Activated CD4-positive, alpha-beta T cell treated with anti-CD3 and anti-CD28 coated beads for 48 hours (primary cell): ENCODE measurements around the gene KREMEN1.

Source experiments
- DNase-seq: peaks from one replicate; pipeline ENCODE4 v3.0.0-alpha.2; 2020

KREMEN1 gene

GRCh38 chr22:29154364-29155048 lies 81.7 kb downstream of the KREMEN1 start:
- DNase-seq = peak; percentile 83

- DNase-seq = no peak
These were observed 83.1 kb downstream of the KREMEN1 start for GRCh38 chr22:29155966-29156365.

DNA sequence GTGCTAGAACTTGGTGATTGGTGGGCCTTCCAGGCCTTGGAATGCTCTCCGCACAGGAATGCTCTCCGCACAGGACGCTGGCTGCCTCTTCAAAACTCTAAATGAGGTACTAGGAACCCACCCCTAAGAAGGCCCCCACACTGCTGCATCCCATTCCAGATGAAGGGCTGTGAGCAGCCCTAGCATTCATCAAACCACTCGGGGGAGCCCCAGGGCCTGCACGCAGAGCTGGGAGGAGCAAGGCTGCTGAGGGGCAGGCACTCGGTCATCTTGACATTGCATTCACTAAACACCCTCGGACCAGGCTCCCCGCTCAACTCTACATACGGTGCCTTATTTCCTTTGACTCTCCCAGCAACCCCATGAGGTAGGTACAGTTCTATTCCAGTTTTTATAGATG lies 83.7 kb downstream of the KREMEN1 start:
- DNase-seq = no peak

DNA sequence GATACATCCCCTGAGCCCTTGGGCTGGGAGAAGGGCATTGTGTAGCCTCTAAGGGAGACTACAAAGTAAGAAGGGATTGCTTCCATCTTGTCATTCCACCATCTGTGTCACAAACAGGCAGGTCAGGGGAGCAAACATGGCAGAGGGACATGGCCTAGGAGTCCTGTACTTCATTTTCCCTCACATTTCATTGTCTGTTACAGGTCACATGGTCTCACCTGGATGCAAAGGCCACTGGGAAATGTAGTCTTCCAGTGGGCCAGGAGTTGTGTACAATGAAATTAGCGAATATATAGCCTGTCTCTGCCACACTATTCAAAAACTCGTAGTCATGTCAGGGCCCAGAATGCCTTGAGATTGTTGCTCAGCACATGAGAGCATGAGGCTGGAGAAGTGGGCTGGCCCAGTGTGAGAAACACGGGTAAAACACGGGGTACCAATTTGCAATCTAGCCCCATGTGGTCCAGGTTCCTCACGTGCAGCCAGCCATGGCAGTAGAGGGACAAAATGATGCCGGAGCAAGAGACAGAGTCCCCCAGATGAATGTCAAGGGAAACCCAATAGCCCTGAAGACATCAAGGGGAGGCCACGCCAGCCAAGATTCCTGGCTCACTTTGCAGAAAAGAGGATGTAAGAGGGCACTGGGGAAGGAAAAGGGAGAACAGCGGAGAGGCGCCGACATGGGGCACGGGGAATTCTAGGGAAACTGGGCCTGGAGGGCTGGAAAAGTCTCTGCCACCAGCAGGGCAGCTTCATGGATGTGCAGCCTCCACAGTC lies 85.1 kb downstream of the KREMEN1 start:
- DNase-seq = no peak

DNA sequence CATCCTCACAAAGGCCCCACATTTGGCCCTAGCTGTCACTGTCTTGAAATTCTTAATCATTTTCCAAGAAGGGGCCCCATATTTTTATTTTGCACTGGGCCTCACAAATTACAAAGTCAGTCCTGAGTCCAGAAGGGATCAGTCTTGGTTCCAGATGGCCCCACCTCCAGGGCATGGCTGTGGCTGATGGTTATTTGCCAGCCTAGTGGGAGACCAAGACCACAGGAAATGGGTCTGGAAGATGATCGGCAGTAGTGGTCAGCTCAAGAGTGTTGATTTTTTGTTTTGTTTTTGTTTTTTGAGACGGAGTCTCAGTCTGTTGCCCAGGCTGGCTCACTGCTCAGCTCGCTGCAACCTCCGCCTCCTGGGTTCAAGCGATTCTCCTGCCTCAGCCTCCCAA lies 85.7 kb downstream of the KREMEN1 start:
- DNase-seq = no peak

DNA sequence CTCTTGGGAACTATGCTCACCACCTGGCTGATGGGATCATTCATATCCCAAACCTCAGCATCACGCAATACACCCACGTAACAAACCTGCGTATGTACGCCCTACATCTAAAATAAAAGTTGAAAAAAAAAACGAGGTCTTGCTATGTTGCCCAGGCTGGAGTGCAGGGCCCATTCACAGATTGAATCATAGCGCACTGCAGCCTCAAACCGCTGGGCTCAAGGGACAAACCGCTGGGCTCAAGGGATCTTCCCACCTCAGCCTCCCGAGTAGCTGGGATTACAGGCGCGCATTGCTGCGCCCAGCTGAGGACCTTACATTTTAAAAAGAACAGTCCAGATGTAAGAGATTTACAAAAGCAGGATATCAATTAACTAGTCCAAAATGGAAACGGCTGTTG lies 91.0 kb downstream of the KREMEN1 start:
- DNase-seq = no peak

DNA sequence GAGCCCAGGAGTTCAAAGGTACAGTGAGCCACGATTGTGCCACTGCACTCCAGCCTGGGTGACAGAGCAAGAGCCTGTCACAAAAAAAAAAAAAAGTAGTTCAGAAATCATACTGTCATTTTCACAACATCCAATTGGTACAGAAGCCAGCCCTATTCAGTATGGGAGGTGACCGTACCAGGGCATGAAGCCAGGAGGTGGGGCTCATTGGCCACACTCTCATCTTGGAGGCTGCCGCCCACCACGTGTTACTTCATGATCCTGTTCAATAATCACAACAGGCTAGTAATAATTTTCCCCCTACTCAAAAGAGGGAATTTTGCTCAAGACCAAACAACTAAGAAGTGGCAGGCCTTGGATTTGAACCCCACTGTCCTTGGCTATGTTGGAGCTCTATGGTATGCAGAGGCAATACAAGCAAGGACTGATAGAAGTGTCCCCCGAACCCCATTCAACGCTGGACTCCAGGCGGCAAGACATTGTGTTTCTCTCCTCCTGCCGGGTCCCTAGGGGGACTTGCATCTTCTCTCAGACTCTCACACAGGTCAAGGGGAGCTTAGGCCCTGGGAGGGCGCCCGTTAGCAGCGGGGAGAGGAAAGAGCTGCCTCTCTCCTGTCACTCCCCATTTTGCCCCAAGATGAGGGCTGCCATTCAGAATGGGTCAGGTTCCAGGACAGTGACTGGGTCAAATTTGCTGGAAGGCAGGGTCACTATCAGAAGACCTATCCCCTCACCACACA lies 92.7 kb downstream of the KREMEN1 start:
- DNase-seq = no peak

DNA sequence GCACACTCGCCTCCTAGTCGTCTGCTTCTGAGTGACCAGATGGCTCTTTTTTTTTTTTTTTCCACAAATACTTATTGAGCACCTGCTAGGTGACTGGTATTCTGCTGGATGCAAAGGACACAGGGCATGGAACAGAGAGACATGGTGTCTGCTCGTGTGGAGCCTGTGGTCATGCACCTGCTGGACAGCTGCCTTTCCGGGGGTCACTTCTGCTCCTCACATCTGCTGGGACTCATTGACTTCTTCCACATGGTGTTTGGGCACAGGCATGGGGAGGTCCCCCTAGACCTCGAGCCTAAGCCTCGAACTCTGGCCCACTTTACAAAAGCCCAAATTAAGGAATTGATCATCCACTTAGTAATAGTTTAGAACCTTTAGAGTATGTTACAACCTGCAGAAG lies 93.3 kb downstream of the KREMEN1 start:
- no peak for DNase-seq

- peak; percentile 75 for DNase-seq
These were observed 94.4 kb downstream of the KREMEN1 start for GRCh38 chr22:29167032-29167911.

DNA sequence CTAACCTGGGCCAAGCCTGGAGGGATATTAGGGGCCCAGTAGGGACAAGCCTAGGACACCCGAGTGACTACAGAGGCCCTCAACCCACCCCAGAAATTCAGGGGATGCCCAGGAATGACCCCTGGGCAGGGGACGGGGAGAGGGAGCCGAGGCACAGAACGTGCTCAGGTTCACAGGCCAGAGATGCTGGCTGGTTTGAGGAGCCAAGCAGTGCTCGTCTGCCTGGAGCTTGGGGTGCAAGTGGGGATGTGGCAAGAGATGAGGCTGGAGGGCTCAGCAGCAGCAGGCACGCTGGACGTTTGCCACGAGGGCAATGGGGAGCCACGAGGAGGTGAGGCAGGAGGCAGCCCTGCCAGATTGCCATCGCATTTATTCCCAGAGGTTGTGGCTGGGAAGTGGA lies 98.9 kb downstream of the KREMEN1 start:
- no peak for DNase-seq

DNA sequence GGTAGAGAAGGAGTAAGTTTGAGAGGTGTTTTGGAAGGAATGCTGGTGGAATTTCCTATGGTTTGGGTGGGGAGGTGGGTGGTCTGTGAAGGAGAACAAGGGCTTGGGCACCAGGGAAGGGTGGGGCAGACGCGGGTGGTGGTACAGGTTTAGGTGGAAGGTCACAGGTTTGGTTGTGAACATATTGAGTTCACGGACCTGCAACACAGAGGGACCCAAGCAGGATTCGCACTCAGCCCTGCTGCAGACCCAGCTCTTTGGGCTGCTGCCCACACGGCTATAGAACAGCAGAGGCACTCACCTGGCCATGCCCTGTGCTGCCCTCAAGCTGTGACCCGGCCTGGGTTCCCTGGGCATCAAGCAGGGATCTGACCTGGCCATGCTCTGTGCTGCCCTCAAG lies 99.4 kb downstream of the KREMEN1 start:
- DNase-seq = no peak

GRCh38 chr22:29175312-29175835 lies 102.5 kb downstream of the KREMEN1 start:
- no peak for DNase-seq

- no peak for DNase-seq
These were observed 111.4 kb downstream of the KREMEN1 start for GRCh38 chr22:29183971-29184848.

GRCh38 chr22:29184849-29185490 lies 112.1 kb downstream of the KREMEN1 start:
- no peak for DNase-seq

DNA sequence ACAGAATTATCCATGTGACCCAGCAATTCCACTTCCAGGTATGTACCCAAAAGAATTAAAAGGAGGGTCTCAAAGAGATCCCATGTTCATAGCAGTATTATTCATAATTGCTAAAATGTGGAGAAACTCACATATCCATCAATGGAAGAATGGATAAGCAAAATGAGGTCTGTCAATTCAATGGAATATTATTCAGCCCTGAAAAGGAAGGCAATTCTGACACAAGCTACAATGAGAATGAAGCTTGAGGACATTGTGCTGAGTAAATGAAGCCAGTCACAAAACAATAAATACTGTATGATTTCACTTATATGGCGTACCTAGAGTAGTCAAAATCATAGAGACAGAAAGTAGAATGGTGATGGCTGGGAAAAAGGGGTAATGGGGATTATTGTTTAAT lies 113.5 kb downstream of the KREMEN1 start:
- DNase-seq = no peak

DNA sequence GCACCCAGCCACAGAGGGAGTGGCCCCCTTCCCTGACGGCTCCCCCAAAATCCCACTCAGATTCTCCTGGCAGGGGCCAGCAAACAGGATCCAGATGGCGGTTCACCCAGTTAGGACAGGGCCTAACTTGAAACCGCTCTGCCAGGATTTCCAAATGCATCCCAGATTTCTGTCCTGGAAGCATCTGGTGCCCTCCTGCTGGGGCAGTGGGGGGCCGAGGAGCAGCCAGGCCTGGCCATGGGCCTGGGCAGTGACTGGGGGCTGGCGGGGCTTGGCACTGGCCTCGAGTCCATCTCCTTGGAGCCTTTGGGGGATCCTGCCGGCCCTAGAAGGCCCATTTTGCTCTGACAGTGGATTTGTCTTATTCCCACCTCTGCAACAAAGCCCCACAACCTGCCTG lies 115.0 kb downstream of the KREMEN1 start:
- no peak for DNase-seq

GRCh38 chr22:29190051-29190450 lies 117.2 kb downstream of the KREMEN1 start:
- DNase-seq = no peak

DNA sequence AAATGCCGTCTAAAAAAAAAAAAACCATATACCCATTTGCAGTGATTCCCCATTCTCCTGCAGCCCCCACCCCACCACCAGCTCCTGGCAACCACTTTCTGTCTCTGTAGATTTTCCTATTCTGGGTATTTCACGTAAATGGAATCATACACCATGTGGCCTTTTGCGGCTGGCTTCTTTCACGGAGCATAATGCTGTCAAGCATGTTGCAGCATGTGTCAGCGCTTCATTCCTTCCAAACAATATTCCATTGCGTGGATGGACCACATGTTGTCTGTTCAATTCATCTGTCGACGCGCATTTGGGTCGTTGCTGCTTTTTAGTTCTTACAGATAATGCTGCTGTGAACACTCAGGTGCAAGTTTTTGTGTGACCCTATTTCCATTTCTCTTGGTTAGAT lies 118.1 kb downstream of the KREMEN1 start:
- DNase-seq = no peak

DNA sequence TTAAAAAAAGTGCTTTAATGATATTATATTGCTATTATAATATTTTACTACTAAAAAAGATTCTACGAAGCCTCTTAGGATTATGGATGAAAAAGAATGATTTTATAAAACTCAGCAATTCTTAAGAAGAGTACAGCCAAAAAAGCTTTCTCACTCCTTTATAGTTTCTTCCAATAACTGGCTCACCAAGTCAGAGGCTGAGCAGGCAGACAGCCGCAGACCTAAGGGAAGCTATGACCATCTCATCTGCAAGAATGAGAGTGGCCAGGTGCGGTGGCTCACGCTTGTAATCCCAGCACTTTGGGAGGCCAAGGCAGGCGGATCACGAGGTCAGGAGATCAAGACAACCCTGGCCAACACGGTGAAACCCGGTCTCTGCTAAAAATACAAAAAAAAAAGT lies 120.2 kb downstream of the KREMEN1 start:
- no peak for DNase-seq

DNA sequence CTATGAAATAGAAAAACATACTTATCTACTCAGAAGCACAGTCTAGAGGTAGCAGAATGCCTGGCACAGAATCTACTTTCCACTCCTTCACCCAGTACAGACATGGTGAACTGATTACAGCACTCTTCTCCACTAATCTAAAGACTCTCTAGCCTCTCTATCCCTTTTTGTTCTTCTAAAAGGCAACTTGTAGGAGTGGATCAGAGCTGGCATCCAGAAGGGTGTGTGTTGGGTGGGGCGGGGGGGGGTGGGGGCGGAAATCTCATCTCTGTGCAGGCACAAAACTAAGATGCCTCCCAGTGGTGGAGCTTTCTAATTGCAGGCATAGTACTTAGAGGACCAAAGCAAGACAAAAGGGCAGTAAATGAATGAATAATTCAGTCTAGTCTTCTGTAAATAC lies 121.3 kb downstream of the KREMEN1 start:
- no peak for DNase-seq
